H9 (cell line): ENCODE data around the gene NME5. TPM values are rescaled to one million over a fixed set of nuclear protein-coding genes. Genes with fewer than 3 reads are reported as not detected.

Source experiments
- DNase-seq: peaks from one replicate; pipeline ENCODE4 v3.0.0-alpha.2; 2017
- H2AFZ ChIP-seq: one replicate; pipeline ENCODE4 v1.6.1; 2013; ENCODE audit warnings: mild to moderate bottlenecking, low read length, control low read depth, moderate library complexity
- H2AK5ac ChIP-seq: 2 replicates; pipeline ENCODE4 v1.6.1; 2013; ENCODE audit warnings: low read length, control low read depth, mixed read lengths; ENCODE audit not compliant: insufficient read length
- H2BK120ac ChIP-seq: one replicate; pipeline ENCODE4 v1.6.1; 2013; ENCODE audit warnings: low read depth, mild to moderate bottlenecking, low read length, control low read depth, inconsistent platforms; ENCODE audit not compliant: poor library complexity, severe bottlenecking
- H2BK12ac ChIP-seq: 2 replicates; pipeline ENCODE4 v1.6.1; 2013; ENCODE audit warnings: low read length, control low read depth, mixed read lengths, low read depth; ENCODE audit not compliant: insufficient read length
- H2BK15ac ChIP-seq: 2 replicates; pipeline ENCODE4 v1.6.1; 2013; ENCODE audit warnings: low read depth, low read length, control low read depth
- H2BK20ac ChIP-seq: one replicate; pipeline ENCODE4 v1.6.1; 2013; ENCODE audit warnings: low read depth, mild to moderate bottlenecking, low read length, control low read depth, inconsistent platforms; ENCODE audit not compliant: poor library complexity, severe bottlenecking
- H2BK5ac ChIP-seq: 2 replicates; pipeline ENCODE4 v1.6.1; 2013; ENCODE audit warnings: low read length, control low read depth, mixed read lengths; ENCODE audit not compliant: insufficient read length
- H3K14ac ChIP-seq: 2 replicates; pipeline ENCODE4 v1.6.1; 2013; ENCODE audit warnings: low read length, control low read depth; ENCODE audit not compliant: insufficient read depth
- H3K18ac ChIP-seq: 2 replicates; pipeline ENCODE4 v1.6.1; 2013; ENCODE audit warnings: low read depth, mild to moderate bottlenecking, mixed read lengths, low read length, control low read depth; ENCODE audit not compliant: insufficient read length
- H3K23ac ChIP-seq: 2 replicates; pipeline ENCODE4 v1.6.1; 2013; ENCODE audit warnings: low read length, control low read depth, mixed read lengths, low read depth; ENCODE audit not compliant: insufficient read length
- H3K23me2 ChIP-seq: 2 replicates; pipeline ENCODE4 v1.6.1; 2013; ENCODE audit warnings: low read depth, mild to moderate bottlenecking, mixed read lengths, low read length, control low read depth; ENCODE audit not compliant: insufficient read length, poor library complexity, severe bottlenecking
- H3K27ac ChIP-seq: 2 replicates; pipeline ENCODE4 v1.5.1; 2013; ENCODE audit warnings: low read length, control low read depth, mixed read lengths, low read depth; ENCODE audit not compliant: insufficient read length
- H3K27me3 ChIP-seq: 2 replicates; pipeline ENCODE4 v1.6.1; 2013; ENCODE audit warnings: low read length, control low read depth, inconsistent platforms; ENCODE audit not compliant: insufficient read depth
- H3K4ac ChIP-seq: 2 replicates; pipeline ENCODE4 v1.6.1; 2013; ENCODE audit warnings: low read depth, mild to moderate bottlenecking, control low read depth, inconsistent platforms, low read length, moderate library complexity
- H3K4me1 ChIP-seq: 2 replicates; pipeline ENCODE4 v1.6.1; 2013; ENCODE audit warnings: low read length, control low read depth, inconsistent platforms; ENCODE audit not compliant: insufficient read depth
- H3K4me2 ChIP-seq: 2 replicates; pipeline ENCODE4 v1.6.1; 2013; ENCODE audit warnings: low read length, control low read depth, mixed read lengths; ENCODE audit not compliant: insufficient read length, insufficient read depth
- H3K56ac ChIP-seq: 2 replicates; pipeline ENCODE4 v1.6.1; 2013; ENCODE audit warnings: low read depth, mild to moderate bottlenecking, mixed read lengths, low read length, control low read depth; ENCODE audit not compliant: insufficient read length
- H3K79me1 ChIP-seq: 2 replicates; pipeline ENCODE4 v1.6.1; 2013; ENCODE audit warnings: low read depth, mild to moderate bottlenecking, moderate library complexity, low read length, control low read depth, inconsistent platforms; ENCODE audit not compliant: insufficient read depth, poor library complexity, severe bottlenecking
- H3K79me2 ChIP-seq: 2 replicates; pipeline ENCODE4 v1.6.1; 2013; ENCODE audit warnings: low read length, control low read depth, inconsistent platforms; ENCODE audit not compliant: insufficient read depth
- H3K9ac ChIP-seq: 2 replicates; pipeline ENCODE4 v1.6.1; 2013; ENCODE audit warnings: low read length, control low read depth, mixed read lengths; ENCODE audit not compliant: insufficient read length; ENCODE audit errors: extremely low read depth
- H3K9me3 ChIP-seq: one replicate; pipeline ENCODE4 v1.6.1; 2013; ENCODE audit warnings: low read depth, low read length, inconsistent platforms; ENCODE audit not compliant: control insufficient read depth
- H3T11ph ChIP-seq: one replicate; pipeline ENCODE4 v1.6.1; 2013; ENCODE audit warnings: mild to moderate bottlenecking, low read length, control low read depth, inconsistent platforms
- H4K20me1 ChIP-seq: one replicate; pipeline ENCODE4 v1.6.1; 2013; ENCODE audit not compliant: control insufficient read depth, insufficient read length, insufficient read depth
- H4K5ac ChIP-seq: 2 replicates; pipeline ENCODE4 v1.6.1; 2013; ENCODE audit warnings: low read depth, mild to moderate bottlenecking, mixed read lengths, low read length, control low read depth; ENCODE audit not compliant: insufficient read length
- H4K8ac ChIP-seq: replicated peaks from 2 replicates; pipeline ENCODE4 v1.6.1; 2013; ENCODE audit warnings: low read length, control low read depth, mixed read lengths, low read depth; ENCODE audit not compliant: insufficient read length
- H4K91ac ChIP-seq: 2 replicates; pipeline ENCODE4 v1.6.1; 2013; ENCODE audit warnings: low read depth, mild to moderate bottlenecking, moderate library complexity, mixed read lengths, low read length, control low read depth; ENCODE audit not compliant: insufficient read length
- H3K27ac Mint-ChIP-seq, 3 experiments: 2 replicates in 2 of 3; 3 replicates in 1 of 3; pipeline ENCODE4 v1.8.0; 2020 to 2021; ENCODE audit warnings: mixed read lengths in 3 of 3, mild to moderate bottlenecking in 1 of 3, moderate library complexity in 1 of 3
- H3K27me3 Mint-ChIP-seq: 2 replicates; pipeline ENCODE4 v1.8.0; 2021; ENCODE audit warnings: low read depth, mild to moderate bottlenecking, moderate library complexity, mixed read lengths
- H3K36me3 Mint-ChIP-seq, 3 experiments: 2 replicates in 2 of 3; 3 replicates in 1 of 3; pipeline ENCODE4 v1.8.0; 2020 to 2021; ENCODE audit warnings: low read depth in 3 of 3, mixed read lengths in 3 of 3; ENCODE audit not compliant: insufficient read depth in 1 of 3
- H3K4me1 Mint-ChIP-seq, 2 experiments: 2 replicates each; pipeline ENCODE4 v1.8.0; 2020; ENCODE audit warnings: mixed read lengths in 2 of 2
- H3K4me3 Mint-ChIP-seq, 2 experiments: 2 replicates in 1 of 2; 3 replicates in 1 of 2; pipeline ENCODE4 v1.8.0; 2020 to 2021; ENCODE audit warnings: mild to moderate bottlenecking in 2 of 2, mixed read lengths in 2 of 2, moderate library complexity in 1 of 2
- H3K9me3 Mint-ChIP-seq, 2 experiments: 2 replicates in 1 of 2; 3 replicates in 1 of 2; pipeline ENCODE4 v1.8.0; 2020; ENCODE audit warnings: mild to moderate bottlenecking in 2 of 2, mixed read lengths in 2 of 2, moderate library complexity in 1 of 2
- CTCF ChIP-seq: fragments of 200-600 bp; sonication (generic); conservative IDR thresholded peaks from 3 replicates; pipeline ENCODE4 v1.8.0; 2021; ENCODE audit warnings: antibody characterized with exemption, mild to moderate bottlenecking
- WGBS: extraction: QIAGEN DNeasy Blood & Tissue Kit; methylation state at CpG from one replicate; pipeline ENCODE4 v1.1.7; 2013; ENCODE audit warnings: missing lambda C conversion rate, low lambda C conversion rate, mixed read lengths; ENCODE audit not compliant: insufficient read length; ENCODE audit errors: extremely low coverage; 5-methylcytosine and 5-hydroxymethylcytosine counted together
- total RNA-seq: library from RNA; stranded (reverse); gene quantifications from 2 replicates; pipeline ENCODE4 v1.2.1, GENCODE V29; 2021

NME5 gene
- total RNA-seq, 1 experiment from 2014 or later = 0.96 TPM

DNA sequence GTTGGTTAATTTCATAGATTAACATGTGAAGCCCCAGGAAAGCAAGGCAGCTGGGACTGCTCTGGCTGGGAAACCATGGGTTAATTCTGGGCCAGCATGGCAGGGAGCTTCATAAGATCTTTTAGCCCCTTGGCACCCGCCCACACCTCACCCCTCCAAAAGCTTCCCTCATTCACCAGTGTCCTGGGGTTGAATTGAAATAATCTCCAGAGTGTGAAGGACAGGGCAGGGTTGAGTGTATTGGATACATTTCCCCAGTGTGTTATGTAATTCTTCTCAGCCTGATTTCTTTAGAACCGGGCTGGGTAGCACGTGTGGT, 36.0 kb downstream of the NME5 start:
- Histone ChIP-seq H3K4me2 (peak overlapping the region; percentile 19), H2AK5ac (no peak overlapping the region), H2BK120ac (no peak overlapping the region), H3K56ac (no peak overlapping the region), H4K5ac (no peak overlapping the region), H4K91ac (no peak overlapping the region), H3K79me2 (no peaks in the 10 kb centered on the region), H3K9ac (no peak overlapping the region), H2BK5ac (no peak overlapping the region), H3K9me3 (no peaks in the 10 kb centered on the region), H3K4me1 (peaks cover 5% of the 10 kb centered on the region; the same call in 1 of the 2 replicates), H2BK15ac (no peak overlapping the region), H4K8ac (no peak overlapping the region), H3K14ac (no peak overlapping the region), H3K23ac (no peak overlapping the region), H3K79me1 (no peaks in the 10 kb centered on the region), H3K4ac (no peak overlapping the region), H2BK20ac (no peak overlapping the region), H3K23me2 (no peaks in the 10 kb centered on the region), H2BK12ac (no peak overlapping the region), H4K20me1 (no peaks in the 10 kb centered on the region), H3K27ac (no peak overlapping the region), H2AFZ (no peak overlapping the region), H3K27me3 (peaks cover 2% of the 10 kb centered on the region; the same call in 1 of the 2 replicates), H3K18ac (no peak overlapping the region), H3T11ph (no peak overlapping the region)
- no peak for DNase-seq
- Mint-ChIP-seq H3K4me1 (peaks cover 20 to 25% of the 10 kb centered on the region in 2 experiments), H3K36me3 (no peaks in the 10 kb centered on the region), H3K4me3 (no peak overlapping the region; a peak in 1 of 5 replicates), H3K9me3 (peaks cover 0 to 2% of the 10 kb centered on the region in 2 experiments; a peak in 2 of 5 replicates), H3K27me3 (peaks cover 50% of the 10 kb centered on the region), H3K27ac (no peak overlapping the region)
- TF ChIP-seq CTCF = no peak
- WGBS = no CpG with 5 or more reads among the region's 3 CpGs
